HT1080 (cell line): ENCODE measurements around the gene RBBP8NL. TPM values are rescaled to one million over a fixed set of nuclear protein-coding genes. Genes with fewer than 3 reads are reported as not detected.
A peak's percentile ranks its signal among the peaks of the same experiment; 100 is the strongest.

Source experiments
- DNase-seq: peaks from one replicate; pipeline ENCODE4 v3.0.0-alpha.2; 2015; ENCODE audit warnings: low read depth
- total RNA-seq: library from RNA; depleted of rRNA; stranded (reverse); fragments of >200 nt; shearing (Covaris generic); gene quantifications from 2 replicates; pipeline ENCODE4 v1.2.3, GENCODE V29; 2014

RBBP8NL gene
- total RNA-seq, 1 experiment from 2014 or later = not detected

DNA sequence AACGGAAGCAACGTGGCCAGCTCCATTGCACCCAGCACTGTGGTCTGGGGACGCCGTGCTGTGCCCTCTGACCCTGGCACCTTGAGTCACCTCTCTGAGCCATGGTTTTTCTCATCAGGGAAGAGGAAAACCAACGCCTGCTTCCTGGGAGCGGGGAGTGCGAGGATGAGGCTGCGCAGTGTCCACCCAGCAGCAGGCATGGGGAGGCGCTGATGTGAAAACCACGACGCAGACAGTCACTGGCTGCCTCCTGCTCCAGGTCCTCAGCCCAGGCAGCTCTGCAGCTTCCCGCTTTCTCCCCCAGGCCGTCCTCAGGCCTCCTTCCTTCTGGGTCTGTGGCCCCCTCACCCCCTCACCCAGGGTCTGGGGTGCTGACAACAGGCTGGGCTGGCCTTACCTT is 34.5 kb upstream of the RBBP8NL start:
- DNase-seq = no peak

DNA sequence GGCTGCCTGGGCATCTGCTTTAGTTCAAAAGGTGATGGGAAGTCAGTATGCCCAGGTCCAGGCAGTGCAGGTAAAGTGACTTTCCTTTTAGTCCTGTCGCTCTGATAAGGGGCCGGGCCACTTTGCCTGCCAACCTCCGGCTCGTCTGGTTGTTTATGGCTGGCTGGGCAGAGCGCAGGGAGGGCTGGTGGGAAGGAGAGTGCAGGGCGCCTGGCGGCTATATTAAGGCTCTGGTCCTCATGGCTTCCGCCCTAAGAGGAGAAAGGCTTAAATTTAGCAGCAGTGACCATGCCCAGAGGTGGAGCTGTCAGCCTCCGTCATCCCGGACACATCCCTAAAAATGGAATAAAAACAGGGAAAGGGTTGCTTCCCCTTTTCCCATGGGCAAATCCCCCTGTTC is 33.8 kb upstream of the RBBP8NL start:
- DNase-seq = no peak

DNA sequence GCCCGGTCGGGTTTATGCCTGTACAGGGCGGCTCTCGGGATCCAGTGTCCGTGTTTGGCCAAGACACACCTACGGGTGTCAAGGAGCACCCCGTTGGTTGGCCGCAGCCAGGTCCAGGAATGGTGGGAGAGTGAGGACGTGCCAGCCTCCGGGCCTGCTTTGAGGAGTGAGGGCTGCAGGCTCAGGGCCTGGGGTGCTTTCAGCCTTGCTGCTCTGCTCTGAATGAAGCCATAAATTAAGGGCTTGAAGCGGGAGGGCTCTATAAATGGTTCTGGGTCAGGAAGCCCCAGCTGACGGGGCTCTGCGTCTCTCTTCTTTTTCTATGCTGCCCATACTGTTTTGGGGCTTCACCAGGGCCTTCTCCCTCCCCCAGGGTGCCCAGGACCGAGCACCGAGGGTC is 33.3 kb upstream of the RBBP8NL start:
- no peak for DNase-seq

DNA sequence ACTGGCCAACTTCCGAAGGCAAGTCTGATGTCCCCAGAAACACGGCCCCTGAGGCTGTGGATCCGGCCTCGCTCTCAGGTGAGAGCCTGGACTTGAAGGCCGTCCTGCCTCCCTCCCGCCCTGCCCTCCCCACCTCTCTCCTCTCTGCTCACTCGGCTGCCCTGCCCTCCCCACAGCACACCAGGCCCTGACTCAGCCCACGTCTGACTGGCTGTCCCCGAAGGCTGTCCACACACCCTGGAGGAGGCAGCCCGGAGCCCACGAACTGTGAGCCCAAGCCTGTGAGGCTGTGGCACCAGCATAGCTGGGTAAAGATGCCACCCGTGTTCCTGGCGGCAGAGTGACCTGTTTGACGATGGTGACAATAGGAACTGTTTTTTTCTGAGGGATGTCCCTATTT is 32.1 kb upstream of the RBBP8NL start:
- DNase-seq = no peak

DNA sequence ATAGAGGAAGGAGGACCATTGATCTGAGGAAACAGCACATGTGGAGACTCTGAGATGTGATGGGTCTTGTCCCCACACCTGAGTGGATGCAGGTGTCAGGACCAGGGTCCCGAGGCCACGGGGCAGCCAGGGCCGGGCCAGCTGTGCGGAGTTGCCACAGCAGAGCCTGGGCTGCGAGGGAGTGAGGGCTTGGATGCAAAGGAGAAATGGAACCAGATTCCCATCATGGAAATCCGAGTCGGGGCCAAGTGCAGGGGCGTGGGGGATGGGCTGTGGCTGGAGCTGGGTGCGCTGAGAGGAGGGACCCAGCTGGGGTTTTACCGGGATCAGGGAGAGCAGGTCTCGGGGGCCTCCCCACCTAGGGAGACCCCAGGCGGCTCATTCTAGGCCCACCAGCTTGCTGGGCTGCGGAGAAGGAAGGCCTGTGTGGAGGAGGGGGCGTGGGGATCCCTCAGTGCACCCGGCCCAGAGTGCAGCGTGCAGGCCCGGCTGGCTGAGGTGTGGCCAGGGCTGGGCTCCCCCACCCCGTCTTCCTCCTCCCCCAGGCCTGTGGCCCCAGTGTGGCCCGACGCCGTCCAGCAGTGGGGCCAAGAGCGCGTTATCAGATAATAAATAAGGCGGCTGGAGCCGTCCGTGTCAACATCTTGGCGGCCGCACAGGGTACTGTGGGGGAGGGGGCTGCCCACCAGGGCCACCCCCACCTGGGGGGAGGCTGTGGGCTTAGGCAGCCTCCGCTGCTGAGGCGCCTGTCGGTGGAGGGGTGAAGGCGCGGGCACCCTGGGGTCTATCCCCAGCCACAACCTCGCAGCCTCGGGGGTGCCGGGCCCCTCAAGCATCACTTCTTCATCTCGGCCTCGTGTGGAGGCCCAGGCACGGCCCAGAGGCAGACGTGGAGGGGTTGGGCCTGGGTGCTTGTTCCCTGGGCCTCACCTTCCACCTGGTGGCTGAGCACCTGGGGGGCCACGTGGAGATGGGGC is 31.2 kb upstream of the RBBP8NL start:
- no peak for DNase-seq

DNA sequence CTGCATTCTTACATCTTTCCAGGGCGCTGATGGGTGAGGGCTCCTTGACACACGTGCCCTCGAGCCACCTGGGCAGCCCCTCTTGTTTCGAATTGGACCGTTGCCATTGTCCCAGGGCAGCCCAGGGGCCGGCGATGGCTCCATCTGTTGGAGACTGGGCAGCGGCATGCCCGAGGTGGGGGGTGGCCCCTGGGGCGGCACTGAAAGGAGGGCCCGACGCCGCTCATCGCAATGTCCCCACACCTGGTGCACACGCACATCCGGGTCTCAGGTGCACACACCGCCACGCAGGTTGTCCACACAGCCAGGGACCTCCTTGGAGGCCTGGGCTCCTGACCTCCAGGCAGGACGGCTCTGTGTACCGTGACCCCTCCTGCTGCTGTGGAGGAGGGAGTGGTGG is 30.5 kb upstream of the RBBP8NL start:
- no peak for DNase-seq

DNA sequence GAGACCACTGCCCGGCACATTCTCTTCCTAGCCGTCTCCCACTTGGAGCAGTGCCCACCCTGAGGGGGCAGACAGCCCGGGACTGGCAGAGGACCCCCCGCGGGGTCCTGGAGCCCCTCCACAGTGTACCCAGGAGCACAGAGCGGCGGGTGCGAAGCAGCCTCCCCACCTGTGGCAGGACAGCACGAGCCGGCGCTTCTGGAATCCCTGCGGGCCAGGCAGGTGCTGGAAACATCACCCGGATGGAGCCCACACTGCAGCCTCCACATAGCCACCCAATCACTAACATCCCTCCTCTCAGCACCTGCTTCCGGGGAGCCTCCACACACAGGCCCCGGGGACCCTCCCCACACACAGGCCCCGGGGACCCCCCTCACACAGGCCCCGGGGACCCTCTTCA is 29.8 kb upstream of the RBBP8NL start:
- DNase-seq = no peak

DNA sequence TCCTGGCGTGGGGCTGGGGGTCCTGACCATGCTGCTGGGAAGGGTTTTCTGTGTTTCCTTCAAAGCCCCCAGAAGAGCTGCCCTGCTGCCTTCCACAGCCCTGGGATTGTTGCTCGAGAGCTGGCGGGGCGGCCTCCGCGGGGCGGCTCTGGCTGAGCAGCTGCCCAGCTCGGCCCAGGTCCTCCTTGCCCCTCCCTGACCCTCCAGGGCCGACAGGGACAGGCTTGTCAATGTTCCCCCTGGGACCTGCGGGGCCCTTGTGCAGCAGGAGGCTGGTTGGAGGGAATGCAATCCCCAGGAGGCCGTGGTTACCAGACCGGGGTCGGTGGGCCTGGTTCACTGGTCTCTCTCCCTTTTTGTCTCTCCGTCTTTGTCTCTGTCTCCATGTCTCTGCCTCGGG is 28.6 kb upstream of the RBBP8NL start:
- no peak for DNase-seq

DNA sequence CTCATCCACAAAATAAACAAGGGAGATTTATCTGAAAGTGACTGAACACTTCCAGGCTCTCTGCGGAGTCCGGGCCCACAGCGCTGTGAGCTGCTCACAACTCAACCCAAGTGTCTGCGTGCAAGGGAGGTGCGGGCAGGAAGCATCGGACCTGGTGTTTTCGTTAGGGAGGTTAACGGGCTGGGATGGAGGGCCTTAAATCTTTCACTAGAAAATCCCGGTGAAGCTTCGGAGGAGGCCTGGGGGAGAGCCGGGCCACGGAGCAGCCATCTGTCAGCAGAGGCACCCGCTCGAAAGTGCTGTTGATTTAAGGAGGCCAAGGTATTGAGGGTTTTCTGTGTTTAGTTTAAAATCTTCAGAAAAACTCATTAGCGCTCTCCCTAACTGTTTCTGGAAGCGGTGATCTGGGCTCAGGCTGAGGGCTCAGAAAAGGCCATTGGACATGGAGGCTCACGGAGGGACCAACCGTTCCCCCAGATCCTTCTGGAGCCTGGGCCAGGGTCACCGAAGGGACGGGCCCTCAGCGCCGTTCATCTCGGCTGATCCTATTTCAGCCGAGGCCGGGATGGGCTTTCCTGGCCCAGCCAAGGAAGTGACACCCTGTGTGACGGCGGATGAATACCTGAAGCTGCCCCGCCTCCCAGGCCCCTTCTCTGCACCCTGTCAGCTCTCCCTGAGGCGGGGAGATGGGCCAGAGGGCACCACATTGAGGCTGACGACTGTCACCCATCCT is 27.7 kb upstream of the RBBP8NL start:
- no peak for DNase-seq

DNA sequence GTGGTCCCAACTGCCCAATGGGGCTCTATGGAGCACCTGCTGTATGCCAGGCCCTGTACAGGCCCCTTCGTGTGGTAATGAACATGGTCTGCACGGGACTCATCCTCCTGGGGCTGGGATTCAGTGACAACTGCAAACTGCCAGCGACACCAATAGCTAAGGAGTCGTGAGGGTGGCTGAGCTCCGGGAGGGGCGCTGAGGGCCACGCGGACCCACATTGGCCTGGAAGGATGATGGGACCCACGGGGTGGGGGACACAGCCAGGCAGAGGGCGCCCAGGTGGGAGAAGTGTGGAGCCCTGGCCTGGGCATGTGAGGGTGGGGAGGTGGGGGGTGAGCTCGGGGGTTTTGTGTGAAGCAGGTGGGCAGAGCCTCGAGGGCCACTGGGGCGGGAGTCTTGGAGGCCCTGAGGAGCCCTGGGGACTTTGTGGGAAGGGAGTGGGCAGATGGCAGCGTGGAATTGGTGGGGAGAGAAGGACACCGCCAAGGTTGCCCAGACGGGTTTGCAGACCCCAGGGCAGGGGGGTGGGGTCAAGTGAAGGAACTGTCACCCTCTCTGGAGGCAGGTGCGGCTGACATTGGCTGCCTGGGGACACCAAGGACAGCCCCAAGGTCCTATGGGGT is 26.0 kb upstream of the RBBP8NL start:
- DNase-seq = no peak

DNA sequence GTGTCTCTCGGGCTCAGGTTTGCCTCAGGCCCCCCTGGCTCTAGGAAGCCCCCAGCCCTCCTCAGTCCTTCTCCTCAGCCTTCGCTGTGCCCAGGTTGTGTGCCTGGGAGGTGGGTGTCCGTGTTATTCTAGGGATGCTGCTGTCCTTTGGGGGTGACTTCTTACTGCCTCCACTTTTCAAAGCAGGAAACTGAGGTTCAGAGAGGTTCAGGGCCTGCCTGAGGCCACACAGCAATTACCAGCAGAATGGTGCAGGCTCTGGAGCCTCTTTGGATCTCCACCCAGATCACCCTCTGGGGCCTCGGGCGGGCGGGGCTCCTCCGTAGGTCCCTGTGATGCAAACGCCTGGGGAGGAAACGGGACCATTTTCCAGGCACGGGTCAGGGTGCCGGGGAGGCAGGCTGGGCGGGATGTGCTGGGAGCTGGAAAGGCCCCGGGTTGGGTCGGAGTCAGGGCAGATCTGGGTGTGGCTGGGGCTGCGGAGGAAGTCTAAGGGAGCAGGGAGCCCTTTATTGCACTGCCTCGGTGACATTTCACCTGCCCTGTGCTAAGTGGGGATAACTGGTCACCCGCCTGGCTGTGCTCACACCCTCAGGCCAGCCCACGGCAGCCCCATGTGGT is 25.2 kb upstream of the RBBP8NL start:
- no peak for DNase-seq

DNA sequence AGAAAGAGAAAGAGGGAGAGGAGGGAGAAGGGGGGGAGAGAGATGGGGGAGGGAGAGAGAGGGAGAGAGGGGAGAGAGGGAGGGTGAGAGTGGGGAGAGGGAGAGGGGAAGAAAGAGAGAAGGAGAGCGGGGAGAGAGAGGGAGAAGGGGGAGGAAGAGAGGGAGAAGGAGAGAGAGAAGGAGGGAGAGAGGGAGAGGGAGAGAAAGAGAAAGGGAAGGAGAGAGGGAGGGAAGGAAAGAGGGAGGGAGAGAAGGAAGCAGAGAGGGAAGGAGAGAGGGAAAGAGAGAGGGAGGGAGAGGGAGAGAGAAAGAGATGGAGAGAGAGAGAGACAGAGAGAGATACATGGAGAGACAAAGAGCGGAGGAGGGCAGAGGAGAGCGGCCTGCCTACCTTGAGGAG is 24.6 kb upstream of the RBBP8NL start:
- no peak for DNase-seq

DNA sequence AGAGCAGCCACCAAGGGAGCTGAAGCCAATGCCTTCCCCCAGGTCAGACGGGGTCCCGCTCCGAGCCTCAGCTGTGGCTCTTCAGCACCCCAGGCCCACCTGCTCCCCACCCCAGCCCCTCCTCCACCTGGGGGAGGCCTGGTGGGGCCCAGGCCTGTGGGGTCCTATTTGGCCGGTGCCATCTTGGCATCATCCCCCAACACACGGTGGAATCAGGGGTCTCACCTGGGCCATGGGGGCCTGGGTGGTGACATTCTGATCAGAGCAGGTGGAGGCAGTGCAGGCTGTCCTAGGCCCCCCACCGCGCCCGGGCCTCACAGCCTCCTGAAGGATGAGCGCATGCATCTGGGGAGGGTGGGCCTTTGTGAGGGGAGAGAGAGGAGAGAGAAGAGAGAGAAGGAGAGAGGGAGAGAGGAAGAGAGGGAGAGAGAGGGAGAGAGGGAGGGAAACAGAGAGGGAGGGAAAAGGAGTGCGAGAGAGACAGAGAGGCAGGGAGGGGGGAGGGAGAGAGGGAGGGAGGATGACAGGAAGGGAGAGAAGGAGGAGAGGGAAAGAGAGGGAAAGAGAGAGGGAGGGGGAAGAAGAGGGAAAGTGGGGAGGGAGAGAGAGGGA is 23.9 kb upstream of the RBBP8NL start:
- DNase-seq = no peak

DNA sequence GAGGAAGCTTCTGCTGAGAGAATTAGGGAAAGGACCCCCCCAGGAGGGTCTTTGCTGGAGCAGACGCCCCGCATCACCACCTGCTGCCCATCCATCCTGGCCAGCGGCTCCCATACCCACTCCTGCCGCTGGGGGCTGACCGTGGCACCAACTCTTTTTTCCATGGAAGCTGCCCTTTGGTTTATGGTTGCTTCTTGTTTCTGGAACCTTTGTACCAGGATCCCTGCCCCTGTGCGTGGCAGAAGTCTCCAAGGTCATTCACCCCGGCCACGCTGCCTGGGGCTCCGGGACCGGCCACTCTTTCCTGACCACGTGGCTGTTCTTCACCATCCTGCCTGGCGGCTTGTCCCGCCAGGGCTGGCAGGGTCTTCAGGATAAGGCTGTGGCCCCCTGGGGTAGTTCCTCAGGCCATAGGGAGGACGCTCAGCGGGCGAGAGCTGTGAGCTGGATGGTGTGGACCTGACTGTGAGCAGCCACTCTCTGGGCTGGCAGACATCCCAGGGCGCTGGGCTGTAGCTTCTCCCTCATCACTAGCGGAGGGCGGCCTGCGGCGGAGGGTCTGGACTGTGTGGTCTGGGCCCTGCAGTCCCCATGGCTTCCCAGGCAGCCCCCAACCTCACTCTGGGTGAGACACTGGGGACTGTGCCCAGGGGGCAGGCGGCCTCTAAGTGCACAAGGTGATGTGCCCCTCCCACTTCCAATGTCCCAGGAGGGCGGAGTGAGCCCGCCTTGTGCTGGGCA is 22.8 kb upstream of the RBBP8NL start:
- DNase-seq = peak; percentile 13

DNA sequence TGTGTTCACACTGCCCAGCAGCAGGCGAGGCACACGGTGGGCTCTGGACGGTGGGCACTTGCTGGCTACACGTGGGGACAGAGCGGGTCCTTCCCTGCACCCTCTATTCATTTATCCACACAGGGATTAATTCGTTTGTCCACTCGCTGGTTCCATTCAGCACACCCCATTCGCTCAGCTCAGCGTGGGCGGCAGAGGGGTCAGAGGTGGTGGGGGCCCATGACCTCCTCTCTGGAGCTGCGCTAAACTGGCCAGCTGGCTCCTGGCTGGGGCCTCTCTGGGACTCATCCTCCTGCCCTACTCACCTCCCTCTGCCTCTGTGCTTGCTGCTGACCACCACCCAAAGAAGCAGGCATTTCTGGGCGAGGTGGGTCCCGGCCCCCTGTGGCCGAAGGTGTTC is 21.4 kb upstream of the RBBP8NL start:
- no peak for DNase-seq

DNA sequence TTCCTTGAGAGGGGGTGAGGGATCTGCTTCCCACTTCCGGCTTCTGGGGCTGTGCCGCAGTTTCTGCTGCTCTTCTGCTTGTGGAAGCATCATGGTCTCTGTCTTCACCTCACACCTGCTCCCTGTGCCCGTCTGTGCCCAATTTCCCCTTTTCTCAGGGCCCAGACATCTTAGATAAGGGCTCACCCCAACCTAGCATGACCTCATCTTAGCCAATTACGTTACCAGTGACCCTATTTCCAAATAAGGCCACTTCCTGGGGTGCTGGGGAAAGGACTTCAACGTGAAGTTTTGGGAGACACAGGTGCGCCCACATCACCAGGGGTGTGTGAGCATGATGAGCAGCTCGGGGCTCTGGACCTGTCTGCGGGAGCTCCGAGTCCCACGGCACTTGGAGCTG is 20.7 kb upstream of the RBBP8NL start:
- no peak for DNase-seq

DNA sequence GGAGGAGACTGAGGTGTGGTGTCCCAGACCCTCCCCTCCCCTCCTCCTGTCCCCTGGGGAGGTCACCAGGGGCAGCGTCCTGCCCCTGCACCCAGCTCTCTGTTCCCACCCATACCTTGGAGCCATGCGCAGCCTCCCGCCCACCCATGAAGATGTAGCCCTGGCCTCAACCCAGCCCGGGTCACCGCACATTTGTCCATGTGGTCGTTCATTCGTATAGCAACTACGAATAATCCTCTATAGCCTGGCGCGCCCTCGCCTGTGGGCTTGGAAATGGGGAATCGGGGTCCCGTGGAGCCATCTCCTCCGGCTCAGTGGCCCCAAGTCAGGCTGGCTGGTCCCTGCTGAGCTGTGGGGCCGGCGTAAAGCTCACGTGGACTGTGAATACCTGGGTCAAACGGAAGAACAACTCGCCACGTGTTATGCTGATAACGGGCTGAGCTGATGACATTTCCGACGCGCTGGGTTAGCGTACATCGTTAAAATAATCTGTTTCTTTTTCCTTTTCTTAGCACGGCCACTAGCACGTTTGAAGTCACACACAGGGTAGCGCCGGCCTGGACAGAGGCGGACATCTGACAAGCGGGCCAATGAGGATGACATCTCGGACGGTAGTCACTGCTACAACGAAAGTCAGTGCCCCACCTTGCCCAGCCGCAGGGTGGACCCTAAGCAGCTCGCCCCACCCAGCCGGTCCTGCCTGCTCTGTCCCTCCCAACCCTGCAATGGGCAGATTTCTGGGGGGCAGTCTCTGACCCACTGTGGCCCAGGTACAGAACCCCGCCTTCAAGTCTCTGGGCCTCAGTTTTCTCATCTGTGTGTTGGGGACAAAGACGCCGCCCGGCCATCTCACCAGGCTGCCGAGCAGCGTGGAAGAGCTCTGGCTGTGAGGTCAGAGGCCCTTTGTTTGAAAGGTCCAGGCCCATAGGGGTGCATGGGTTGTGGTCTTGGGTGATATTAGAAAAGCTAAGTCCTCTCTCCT is 19.8 kb upstream of the RBBP8NL start:
- DNase-seq = no peak

DNA sequence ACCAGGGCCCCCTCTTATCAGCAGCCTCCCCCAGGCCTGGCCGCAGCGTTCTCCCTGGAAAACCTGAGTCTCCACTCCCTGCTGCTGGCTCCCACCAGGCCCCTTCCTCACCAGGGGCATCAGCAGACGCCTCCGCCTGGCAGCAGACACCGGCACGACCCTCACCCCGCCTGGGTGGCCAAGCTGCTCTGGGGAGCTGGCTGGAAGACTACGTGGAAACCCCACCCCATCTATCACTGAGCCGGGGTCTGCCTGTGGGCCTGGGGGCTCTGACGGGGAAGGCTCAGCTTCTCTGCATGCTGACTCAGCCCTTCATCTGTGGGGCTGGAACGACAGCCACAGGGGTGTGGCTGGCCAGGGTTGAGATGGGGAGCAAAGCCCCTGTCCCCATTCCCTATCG is 19.1 kb upstream of the RBBP8NL start:
- DNase-seq = no peak
